HUES64 (cell line): ENCODE measurements around the gene CD55.

Experiments
- H3K27ac ChIP-seq: 2 replicates; pipeline ENCODE4 v1.7.0; 2013; ENCODE audit warnings: low read depth, low read length, inconsistent platforms
- H3K27me3 ChIP-seq: 2 replicates; pipeline ENCODE4 v1.6.1; 2013; ENCODE audit warnings: mild to moderate bottlenecking, low read length; ENCODE audit not compliant: insufficient read depth
- H3K36me3 ChIP-seq: 2 replicates; pipeline ENCODE4 v1.6.1; 2013; ENCODE audit warnings: mild to moderate bottlenecking, low read length; ENCODE audit not compliant: insufficient read depth
- H3K4me1 ChIP-seq: 2 replicates; pipeline ENCODE4 v1.6.1; 2013; ENCODE audit warnings: mild to moderate bottlenecking, low read length, moderate library complexity; ENCODE audit not compliant: insufficient read depth
- H3K4me3 ChIP-seq: 2 replicates; pipeline ENCODE4 v1.5.1; 2013; ENCODE audit warnings: mild to moderate bottlenecking, low read length, moderate library complexity
- H3K9ac ChIP-seq: 2 replicates; pipeline ENCODE4 v1.6.1; 2013; ENCODE audit warnings: mild to moderate bottlenecking, low read depth, low read length
- H3K9me3 ChIP-seq: 2 replicates; pipeline ENCODE4 v1.6.1; 2013; ENCODE audit warnings: low read depth, low read length; ENCODE audit not compliant: insufficient read depth
- WGBS: fragments of 150-250, 120-280 bp; methylation state at CpG from one replicate; pipeline ENCODE4 v1.1.7; 2013; ENCODE audit warnings: missing lambda C conversion rate; 5-methylcytosine and 5-hydroxymethylcytosine counted together

Gene CD55

GRCh38 chr1:207331354-207332313 lies 10.2 kb downstream of the CD55 start:
- 100% methylated on average over 1 of the region's 4 CpGs for WGBS
- Histone ChIP-seq H3K9ac (no peak overlapping the region), H3K9me3 (no peaks in the 10 kb centered on the region), H3K27me3 (no peaks in the 10 kb centered on the region), H3K4me3 (no peak overlapping the region), H3K36me3 (peaks cover 71% of the 10 kb centered on the region), H3K4me1 (no peaks in the 10 kb centered on the region), H3K27ac (no peak overlapping the region)

- Histone ChIP-seq H3K27me3 (no peaks in the 10 kb centered on the region), H3K9me3 (no peaks in the 10 kb centered on the region), H3K4me1 (no peaks in the 10 kb centered on the region), H3K9ac (no peak overlapping the region), H3K36me3 (peaks cover 71% of the 10 kb centered on the region), H3K4me3 (no peak overlapping the region), H3K27ac (no peak overlapping the region)
- 96% methylated on average over 2 of the region's 3 CpGs for WGBS
Observed at GRCh38 chr1:207333009-207333600, 11.6 kb downstream of the CD55 start.

GRCh38 chr1:207333620-207334019 lies 12.1 kb downstream of the CD55 start:
- H3K4me3 ChIP-seq: no peak overlapping the region
- WGBS: 97% methylated on average over 1 of the region's 1 CpG
- H3K36me3 ChIP-seq: peaks cover 68% of the 10 kb centered on the region
- no peak overlapping the region for H3K27ac ChIP-seq
- H3K27me3 ChIP-seq: no peaks in the 10 kb centered on the region
- H3K9me3 ChIP-seq: no peaks in the 10 kb centered on the region
- no peaks in the 10 kb centered on the region for H3K4me1 ChIP-seq
- no peak overlapping the region for H3K9ac ChIP-seq

- no peak overlapping the region for H3K9ac ChIP-seq
- no peaks in the 10 kb centered on the region for H3K4me1 ChIP-seq
- H3K36me3 ChIP-seq: peaks cover 66% of the 10 kb centered on the region
- 100% methylated on average over 1 of the region's 1 CpG for WGBS
- H3K9me3 ChIP-seq: no peaks in the 10 kb centered on the region
- H3K4me3 ChIP-seq: no peak overlapping the region
- H3K27ac ChIP-seq: no peak overlapping the region
- no peaks in the 10 kb centered on the region for H3K27me3 ChIP-seq
Observed at GRCh38 chr1:207334337-207334736, 12.9 kb downstream of the CD55 start.

- Histone ChIP-seq H3K4me3 (no peak overlapping the region), H3K4me1 (no peaks in the 10 kb centered on the region), H3K27ac (no peak overlapping the region), H3K9ac (no peak overlapping the region), H3K27me3 (no peaks in the 10 kb centered on the region), H3K9me3 (no peaks in the 10 kb centered on the region), H3K36me3 (peaks cover 72% of the 10 kb centered on the region)
- WGBS: 97% methylated on average over 2 of the region's 3 CpGs
Observed at GRCh38 chr1:207335138-207335537, 13.7 kb downstream of the CD55 start.

- H3K27me3 ChIP-seq: no peaks in the 10 kb centered on the region
- H3K27ac ChIP-seq: no peak overlapping the region
- H3K9ac ChIP-seq: no peak overlapping the region
- H3K9me3 ChIP-seq: no peaks in the 10 kb centered on the region
- H3K4me3 ChIP-seq: no peak overlapping the region
- 96% methylated on average over 6 of the region's 6 CpGs for WGBS
- H3K4me1 ChIP-seq: no peaks in the 10 kb centered on the region
- H3K36me3 ChIP-seq: peaks cover 73% of the 10 kb centered on the region
Observed at GRCh38 chr1:207335695-207336363, 14.4 kb downstream of the CD55 start.

- Histone ChIP-seq H3K4me3 (no peak overlapping the region), H3K4me1 (no peaks in the 10 kb centered on the region), H3K36me3 (peaks cover 65% of the 10 kb centered on the region), H3K27ac (no peak overlapping the region), H3K27me3 (no peaks in the 10 kb centered on the region), H3K9me3 (no peaks in the 10 kb centered on the region), H3K9ac (no peak overlapping the region)
- 79% methylated on average over 3 of the region's 3 CpGs for WGBS
Observed at GRCh38 chr1:207336559-207337467, 15.3 kb downstream of the CD55 start.

GRCh38 chr1:207342332-207342731 lies 20.9 kb downstream of the CD55 start:
- Histone ChIP-seq H3K27ac (no peak overlapping the region), H3K9me3 (no peaks in the 10 kb centered on the region), H3K36me3 (peaks cover 31% of the 10 kb centered on the region), H3K27me3 (no peaks in the 10 kb centered on the region), H3K9ac (no peak overlapping the region), H3K4me3 (no peak overlapping the region), H3K4me1 (peaks cover 8% of the 10 kb centered on the region; the same call in 1 of the 2 replicates)
- WGBS: 92% methylated on average over 1 of the region's 1 CpG

GRCh38 chr1:207343675-207344074 lies 22.2 kb downstream of the CD55 start:
- H3K27me3 ChIP-seq: no peaks in the 10 kb centered on the region
- H3K27ac ChIP-seq: no peak overlapping the region
- H3K4me3 ChIP-seq: no peak overlapping the region
- H3K4me1 ChIP-seq: peaks cover 8% of the 10 kb centered on the region; the same call in 1 of the 2 replicates
- no peak overlapping the region for H3K9ac ChIP-seq
- no peaks in the 10 kb centered on the region; the same call in 1 of the 2 replicates for H3K9me3 ChIP-seq
- peaks cover 32% of the 10 kb centered on the region for H3K36me3 ChIP-seq

GRCh38 chr1:207344221-207344620 lies 22.7 kb downstream of the CD55 start:
- WGBS: 90% methylated on average over 2 of the region's 2 CpGs
- no peaks in the 10 kb centered on the region for H3K27me3 ChIP-seq
- no peak overlapping the region for H3K4me3 ChIP-seq
- peaks cover 27% of the 10 kb centered on the region for H3K36me3 ChIP-seq
- H3K27ac ChIP-seq: no peak overlapping the region
- no peaks in the 10 kb centered on the region; the same call in 1 of the 2 replicates for H3K9me3 ChIP-seq
- peaks cover 8% of the 10 kb centered on the region; the same call in 1 of the 2 replicates for H3K4me1 ChIP-seq
- no peak overlapping the region for H3K9ac ChIP-seq
